H4 (cell line): Measurements from ENCODE around the gene MMP20. TPM values are rescaled to one million over a fixed set of nuclear protein-coding genes. Genes with fewer than 3 reads are reported as not detected.

Experiments
- DNase-seq: peaks from one replicate; pipeline ENCODE4 v3.0.0-alpha.2; 2015; ENCODE audit warnings: low spot score
- total RNA-seq: library from RNA; depleted of rRNA; stranded (reverse); fragments of >200 nt; shearing (Covaris generic); gene quantifications from 2 replicates; pipeline ENCODE4 v1.2.3, GENCODE V29; 2014; rRNA removed

The MMP20 gene
- total RNA-seq, 1 experiment from 2014 or later: not detected

DNA sequence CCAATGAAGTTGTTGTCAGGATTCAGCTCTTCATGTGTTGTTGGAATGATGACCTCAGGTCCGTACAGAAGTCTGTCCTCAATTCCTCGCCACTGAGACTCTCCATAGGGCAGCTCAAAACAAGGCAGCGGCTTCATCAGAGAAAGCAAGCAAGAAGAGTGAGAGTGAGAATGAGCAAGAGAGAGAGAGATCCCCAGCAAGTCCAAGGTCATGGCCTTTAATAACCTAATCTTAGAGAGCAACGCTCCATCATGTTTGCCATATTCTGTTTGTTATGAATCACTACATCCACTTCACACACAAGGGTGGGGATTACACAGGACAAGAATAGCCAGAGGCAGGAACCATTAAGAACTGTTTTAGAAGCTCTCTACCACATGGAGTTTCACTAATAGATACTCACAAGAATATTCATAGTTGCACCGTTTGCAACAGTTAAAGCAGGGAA is 71.3 kb downstream of the MMP20 start:
- DNase-seq: no peak

DNA sequence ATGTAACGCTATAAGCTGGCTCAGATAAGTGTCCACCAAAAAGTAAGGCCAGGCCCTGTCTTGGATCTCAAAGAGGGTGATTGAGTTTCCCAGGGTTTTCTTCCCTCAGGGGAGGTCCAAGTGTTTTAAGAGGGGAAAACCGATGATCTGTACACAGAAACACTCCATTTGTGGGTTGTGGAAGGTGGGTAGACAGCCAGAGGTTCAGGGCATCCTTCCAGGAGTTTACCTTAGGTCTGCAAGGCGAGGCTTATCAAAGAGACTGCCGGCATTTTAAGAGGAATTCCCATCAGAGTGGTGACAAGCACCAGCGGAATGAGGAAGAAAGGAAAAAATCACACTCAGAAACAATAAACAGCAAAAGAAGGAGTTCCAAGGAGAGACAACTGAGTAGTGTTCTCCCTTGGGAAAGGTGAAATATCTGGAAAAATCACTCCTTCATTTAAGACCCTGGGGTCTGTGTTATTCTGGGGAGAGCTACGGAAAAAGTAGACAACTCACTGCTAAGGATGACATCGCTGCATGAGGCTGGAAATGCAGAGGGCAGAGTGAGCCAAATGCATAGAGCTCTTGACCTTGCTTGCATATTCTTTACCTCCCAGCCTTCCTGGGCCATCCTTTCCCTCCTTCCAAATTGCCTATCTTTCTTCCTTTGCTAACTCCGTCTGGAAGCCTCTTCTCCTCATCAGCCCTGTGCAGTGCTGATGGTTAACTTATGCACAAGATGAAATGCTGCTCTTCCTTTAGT is 72.5 kb downstream of the MMP20 start:
- peak; percentile 75 for DNase-seq

DNA sequence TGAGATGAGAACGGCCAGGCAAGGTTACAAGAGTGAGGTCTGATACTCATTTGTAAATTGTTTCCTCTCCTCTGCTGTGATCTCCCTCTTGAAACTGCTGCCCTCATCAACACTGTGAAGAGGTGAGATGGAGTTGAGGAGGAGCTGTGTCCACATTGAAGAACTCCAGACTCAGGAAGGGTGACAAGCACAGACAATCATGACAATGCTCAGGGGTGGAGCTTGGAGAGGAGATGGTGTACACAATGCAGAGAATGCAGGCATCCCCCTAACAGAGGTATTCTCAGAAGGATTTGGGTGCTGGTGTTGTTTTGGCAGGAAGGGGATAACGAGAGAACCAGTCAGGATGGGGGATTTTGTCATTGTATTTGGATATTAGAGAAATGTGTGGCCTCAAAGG is 73.1 kb downstream of the MMP20 start:
- peak; percentile 12 for DNase-seq

DNA sequence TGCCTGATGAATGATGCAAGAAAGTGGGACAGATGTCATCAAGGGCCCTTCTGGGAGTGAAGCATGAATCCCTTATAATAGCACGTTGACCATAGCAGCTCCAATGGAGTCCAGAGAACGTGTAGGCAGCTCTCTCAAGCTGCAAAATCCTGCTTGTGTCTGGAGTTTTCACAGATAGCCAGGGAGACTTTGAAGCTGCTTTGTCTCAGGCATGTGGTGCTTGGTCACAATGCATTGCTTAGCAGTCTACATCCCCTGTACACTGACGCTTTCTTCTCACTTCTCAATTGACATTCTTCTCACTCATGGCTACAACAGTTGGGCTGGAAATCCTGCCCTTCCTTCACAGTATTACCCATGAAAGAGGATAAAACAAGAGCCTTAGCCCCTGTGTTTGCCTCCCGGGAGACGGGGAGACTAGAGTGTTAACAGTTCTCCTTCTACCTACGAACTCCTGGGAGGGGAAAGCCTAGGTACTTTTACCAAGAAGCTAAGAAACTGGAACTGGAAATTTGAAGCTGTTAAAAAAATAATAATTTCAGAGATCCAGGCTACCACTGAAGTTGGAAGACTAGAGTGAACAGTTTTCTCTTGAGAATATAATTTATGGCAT is 73.9 kb downstream of the MMP20 start:
- DNase-seq: no peak

DNA sequence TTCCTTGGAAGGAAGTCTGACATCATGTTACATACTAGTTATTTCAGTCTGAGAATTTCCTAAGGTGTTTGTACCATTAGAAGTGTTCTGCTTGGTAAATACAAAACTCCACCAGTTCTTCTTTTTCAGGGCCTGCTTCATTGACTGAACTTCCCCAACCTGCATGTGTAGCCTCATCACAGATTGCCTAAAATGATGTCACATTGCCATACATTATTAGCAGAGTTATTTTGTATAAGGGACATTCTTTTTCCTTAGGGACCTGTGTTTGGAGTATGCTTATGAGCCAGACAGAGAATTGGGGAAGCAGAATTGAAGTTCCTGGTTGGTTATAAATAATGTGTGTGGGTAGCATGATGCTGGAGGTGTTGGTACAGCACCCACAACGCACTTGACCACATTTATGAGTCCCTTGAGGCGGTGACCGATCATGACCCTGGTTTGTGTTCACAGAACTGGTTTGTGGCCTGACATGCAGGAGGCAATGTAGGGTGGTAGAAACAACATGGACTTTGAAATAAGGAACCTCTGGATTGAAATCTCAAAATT is 78.1 kb downstream of the MMP20 start:
- peak; percentile 17 for DNase-seq

DNA sequence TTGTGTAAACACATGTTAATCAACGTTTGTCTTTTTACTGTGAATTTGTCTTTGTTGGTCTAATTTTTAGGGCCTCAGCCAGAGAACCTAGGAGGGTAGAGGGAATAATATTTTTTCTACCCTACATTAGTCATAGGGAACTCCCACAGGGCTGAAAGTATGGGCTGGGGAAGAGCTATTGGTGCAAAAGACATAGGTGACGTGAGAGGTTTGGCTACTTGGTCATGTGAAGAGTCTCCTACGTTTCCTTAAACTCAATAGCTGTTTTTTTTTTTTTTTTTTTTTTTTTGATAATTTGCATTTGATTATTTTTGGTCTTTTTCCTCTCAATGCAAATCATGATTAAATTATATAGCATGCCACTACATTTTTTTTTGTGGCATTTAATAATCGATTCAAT is 78.7 kb downstream of the MMP20 start:
- no peak for DNase-seq

DNA sequence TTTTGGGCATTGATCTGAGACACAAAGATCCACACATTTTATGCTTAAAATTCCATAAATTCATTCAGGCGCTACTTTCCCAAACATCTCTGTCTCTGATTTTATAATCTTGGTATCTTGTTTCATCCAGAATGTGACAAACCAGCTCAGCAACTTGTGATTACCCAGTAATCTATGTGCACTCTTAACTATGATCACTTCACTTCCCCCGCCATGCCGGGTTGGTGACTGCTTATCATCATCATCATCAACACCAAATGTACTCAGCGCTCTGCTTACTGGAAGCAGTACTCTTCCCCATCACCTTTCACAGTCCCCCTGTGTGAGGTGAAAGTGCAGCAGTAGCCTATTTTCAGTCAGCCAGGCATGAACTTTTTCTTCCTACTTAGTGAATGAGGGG is 79.4 kb downstream of the MMP20 start:
- no peak for DNase-seq

DNA sequence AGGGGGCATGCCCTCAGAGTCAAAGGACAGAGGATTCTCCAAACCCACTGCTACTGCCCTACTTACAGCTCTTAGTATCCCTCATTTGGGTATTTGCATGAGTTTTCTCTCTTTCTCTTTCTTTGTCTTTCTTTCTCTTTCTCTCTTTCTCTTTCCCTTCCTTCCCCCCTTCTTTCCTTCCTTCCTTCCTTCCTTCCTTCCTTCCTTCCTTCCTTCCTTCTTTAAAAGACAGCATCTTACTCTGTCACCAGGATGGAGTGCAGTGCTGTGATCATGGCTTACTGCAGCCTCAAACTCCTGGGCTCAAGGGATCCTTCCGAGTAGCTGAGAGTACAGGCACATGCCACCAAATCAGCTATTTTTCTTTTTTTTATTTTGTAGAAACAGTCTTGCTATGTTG is 80.5 kb downstream of the MMP20 start:
- no peak for DNase-seq

DNA sequence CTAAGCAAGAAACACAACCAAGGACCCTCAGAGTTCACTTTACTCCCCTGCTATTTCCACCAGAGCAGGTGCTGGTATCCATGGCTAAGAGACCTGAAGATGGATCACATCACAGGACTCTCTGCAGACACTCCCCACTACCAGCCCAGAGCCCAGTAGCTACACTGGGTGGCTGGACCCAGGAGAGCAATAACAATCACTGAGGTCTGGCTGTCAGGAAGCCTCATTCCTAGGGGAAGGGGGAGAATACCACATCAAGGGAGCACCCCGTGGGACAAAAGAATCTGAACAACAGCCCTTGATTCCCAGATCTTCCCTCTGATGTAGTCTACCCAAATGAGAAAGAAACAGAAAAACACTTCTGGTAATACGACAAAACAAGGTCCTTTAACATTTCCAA is 85.6 kb downstream of the MMP20 start:
- DNase-seq: no peak

DNA sequence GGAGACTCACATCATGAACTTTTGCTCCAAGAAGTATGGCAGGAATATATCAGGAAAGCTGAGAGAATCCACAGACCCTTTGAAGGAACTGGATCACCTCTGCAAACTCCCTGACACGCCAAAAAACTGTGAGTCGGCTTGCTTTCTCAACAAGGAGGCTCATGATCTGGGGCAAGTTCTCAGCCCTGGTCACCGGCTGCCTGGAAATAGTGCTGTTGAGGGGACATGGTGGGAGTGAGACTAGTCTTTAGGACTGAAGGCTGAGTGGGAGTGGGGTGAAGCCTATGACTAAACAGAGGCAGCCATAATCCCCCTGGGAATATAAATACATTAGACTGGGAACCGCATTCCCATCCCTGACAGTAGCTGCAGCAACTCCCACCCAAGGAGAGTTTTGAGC is 86.2 kb downstream of the MMP20 start:
- DNase-seq: no peak

DNA sequence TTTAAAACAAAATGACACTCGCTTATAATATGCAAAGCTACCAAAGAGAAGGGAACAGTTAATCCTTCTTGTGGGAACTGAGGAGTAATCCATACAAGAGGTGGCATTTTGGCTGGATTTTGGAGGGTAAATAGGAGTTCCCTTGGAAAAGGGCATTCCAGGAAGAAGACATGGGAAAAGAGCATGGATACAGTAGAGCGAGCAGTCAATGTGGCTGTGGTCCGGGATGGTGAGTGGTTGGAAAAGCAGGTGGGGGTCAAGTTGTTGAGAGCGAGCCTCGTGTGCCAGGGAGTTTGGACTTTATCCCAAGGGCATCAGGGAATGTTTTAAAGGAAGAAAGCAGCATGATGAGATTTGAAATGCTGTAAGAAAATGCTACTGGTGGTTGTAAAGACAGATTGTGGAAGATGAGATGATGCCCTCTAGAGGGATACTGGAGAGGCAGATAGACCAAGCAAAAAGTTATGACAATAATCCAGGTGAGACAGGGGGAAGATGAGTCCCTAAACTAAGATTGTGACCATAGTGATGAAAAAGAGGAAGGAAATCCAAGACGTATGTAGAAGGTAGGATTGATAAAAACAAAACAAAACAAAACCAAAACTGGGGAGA is 90.8 kb downstream of the MMP20 start:
- DNase-seq: no peak

DNA sequence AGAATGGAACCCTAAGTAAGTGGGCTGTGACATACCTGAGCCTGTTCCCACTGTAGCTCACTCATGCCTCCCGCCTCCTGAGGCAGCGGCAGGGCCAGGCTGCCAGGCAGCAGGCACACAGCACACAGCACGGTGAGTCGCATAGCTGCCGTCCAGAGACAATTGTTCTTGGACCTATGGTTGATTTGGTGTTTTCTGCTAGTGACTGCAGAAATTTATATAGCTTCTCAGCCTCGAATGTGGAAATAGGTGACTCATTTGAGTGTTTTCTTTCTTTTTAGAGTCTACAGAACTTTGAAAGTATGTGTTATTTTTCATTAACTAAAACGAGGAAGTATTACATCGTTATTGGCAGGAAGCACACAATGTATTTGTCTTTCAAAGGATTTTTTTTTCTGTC is 94.6 kb downstream of the MMP20 start, which contains the start of gene MMP7:
MMP7 (minus strand) TSS at position 190 of the 400 bp plus-strand sequence; CDS start at position 143, 47 bp downstream.
- peak; percentile 20 for DNase-seq

DNA sequence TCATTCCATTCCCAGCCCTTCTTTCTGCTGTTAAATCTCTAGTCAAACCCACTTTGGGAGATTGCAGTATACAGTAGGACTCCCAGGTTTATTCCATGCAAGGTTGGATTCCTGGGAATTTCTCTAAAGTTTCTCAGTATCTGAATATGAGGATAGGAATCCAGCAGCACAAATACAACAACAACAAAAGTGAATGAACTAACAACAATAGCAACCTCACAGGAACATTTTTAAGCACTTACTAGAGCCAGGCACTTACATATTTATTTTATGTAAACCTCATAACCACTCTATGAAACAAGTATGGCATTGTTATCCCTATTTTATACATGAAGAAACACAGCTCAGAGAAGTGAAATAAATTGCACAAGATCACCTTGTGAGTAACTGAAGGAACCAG is 96.5 kb downstream of the MMP20 start:
- DNase-seq: no peak

DNA sequence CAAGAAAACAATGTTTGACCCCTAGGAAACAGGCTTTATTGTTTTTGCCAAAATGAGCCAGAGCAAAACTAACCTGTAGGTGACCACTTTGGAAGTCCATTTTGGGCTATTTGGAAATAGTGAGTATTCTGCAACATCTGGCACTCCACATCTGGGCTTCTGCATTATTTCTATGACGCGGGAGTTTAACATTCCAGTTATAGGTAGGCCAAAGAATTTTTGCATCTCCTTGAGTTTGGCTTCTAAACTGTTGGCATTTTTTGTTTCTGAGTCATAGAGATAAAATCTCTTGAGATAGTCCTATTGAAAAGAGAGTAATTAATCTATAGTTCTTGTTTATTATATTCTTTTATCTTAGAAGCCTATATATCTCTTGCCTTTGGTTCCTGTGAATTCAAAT is 97.4 kb downstream of the MMP20 start:
- no peak for DNase-seq

DNA sequence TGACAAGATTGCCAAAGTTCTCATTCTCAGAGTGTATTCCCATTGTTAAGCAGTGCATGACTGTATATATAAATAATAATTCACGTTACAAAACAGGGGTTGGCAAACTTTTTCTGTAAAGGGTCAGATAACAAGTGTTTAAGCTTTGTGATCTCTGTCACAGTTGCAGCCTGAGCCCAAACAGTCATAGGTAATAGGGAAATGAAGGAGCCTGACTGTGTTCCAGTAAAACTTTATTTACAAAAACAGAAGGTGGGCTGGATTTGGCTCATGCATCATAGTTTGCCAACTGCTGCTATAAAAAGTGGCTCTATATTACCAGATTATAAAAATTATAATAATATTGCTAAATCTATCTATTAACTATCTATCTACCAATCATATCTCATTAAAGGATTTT is 98.1 kb downstream of the MMP20 start:
- no peak for DNase-seq

Other genes starting within 250 kb of the MMP20 start
- 83.7 and 116 TPM in 2 replicates for gene TMEM123, start 172.6 kb downstream of the MMP20 start, total RNA-seq
- gene MMP7, start 94.6 kb downstream of the MMP20 start, total RNA-seq: 0.06 TPM in 1 of 2 replicates, not detected in the other
- not detected in 2 replicates for gene MMP27, start 80.4 kb upstream of the MMP20 start, total RNA-seq
- not detected in 2 replicates for gene MMP8, start 99.6 kb upstream of the MMP20 start, total RNA-seq
- 0.33 TPM in 1 of 2 replicates, not detected in the other for gene MMP10, start 155.3 kb upstream of the MMP20 start, total RNA-seq
- 2.8 and 3.1 TPM in 2 replicates for gene MMP1, start 172.8 kb upstream of the MMP20 start, total RNA-seq
- gene MMP3, start 218.3 kb upstream of the MMP20 start, total RNA-seq: 46.7 and 64.3 TPM in 2 replicates
- 0.41 and 1.5 TPM in 2 replicates for gene MMP12, start 249.7 kb upstream of the MMP20 start, total RNA-seq